Esophagus squamous epithelium (tissue), 5 donors: ENCODE measurements around the gene FDXR. TPM values are rescaled to one million over a fixed set of nuclear protein-coding genes. Genes with fewer than 3 reads are reported as not detected.

Source experiments
- DNase-seq: peaks from one replicate; lab custom pipeline; 2025; lab: John Stamatoyannopoulos, UW
- H3K27ac ChIP-seq, 4 donors: fragments of 200-600 bp; sonication (generic); one replicate each; pipeline ENCODE4 v1.5.1; 2016 to 2019; ENCODE audit warnings: mild to moderate bottlenecking in 1 of 4
- H3K27me3 ChIP-seq, 4 donors: fragments of 200-600 bp; sonication (generic); 1 replicate in 3 of 4; 2 replicates in 1 of 4; pipeline versions ENCODE4 v1.5.1 to v1.6.0; 2017 to 2021; ENCODE audit warnings: antibody characterized with exemption in 1 of 4
- H3K36me3 ChIP-seq, 3 donors: fragments of 200-600 bp; sonication (generic); one replicate each; pipeline ENCODE4 v1.5.1; 2016 to 2019
- H3K4me1 ChIP-seq, 3 donors: fragments of 200-600 bp; sonication (generic); one replicate each; pipeline ENCODE4 v1.5.1; 2017 to 2019
- H3K4me3 ChIP-seq, 4 donors: fragments of 200-600 bp; sonication (generic); 1 replicate in 3 of 4; 2 replicates in 1 of 4; pipeline ENCODE4 v1.5.1; 2016 to 2019; ENCODE audit warnings: mild to moderate bottlenecking in 2 of 4, moderate library complexity in 1 of 4
- H3K9me3 ChIP-seq, 3 donors: fragments of 200-600 bp; sonication (generic); one replicate each; pipeline ENCODE4 v1.5.1; 2016 to 2019
- POLR2A ChIP-seq, 4 donors: fragments of 450-650 bp; IDR thresholded peaks; one replicate each; pipeline ENCODE4 v1.6.1; 2017; ENCODE audit warnings: antibody characterized with exemption in 4 of 4, mild to moderate bottlenecking in 4 of 4, moderate library complexity in 3 of 4
- WGBS, 2 donors: methylation state at CpG; one replicate each; pipeline ENCODE4 v1.1.5; 2018; 5-methylcytosine and 5-hydroxymethylcytosine counted together
- intact Hi-C: fragments of 100-400 bp; cut with DNase I; formaldehyde crosslinking; loops from one replicate; pipeline ENCODE4 v1.15.0; 2022
- total RNA-seq, 4 donors: library from RNA; depleted of rRNA; stranded (reverse); fragments of >200 nt; gene quantifications; one replicate each; pipeline ENCODE4 v1.1.0, GENCODE V29; 2016
- TF ChIP-seq, protein P1 (sequence below), 6 experiments: fragments of 450-650 bp in 4 of 6; fragments of 200-600 bp in 2 of 6; sonication (generic) in 2 of 6; IDR thresholded peaks; one replicate each; pipeline ENCODE4 v1.5.1; 2016 to 2019; ENCODE audit warnings: antibody characterized with exemption in 6 of 6, mild to moderate bottlenecking in 4 of 6, moderate library complexity in 4 of 6
- donor health status: DM: yes; HTN: yes; CAD: no.

FDXR gene
- total RNA-seq, 4 donors from 2014 or later, result 24.4 to 46.4 (median 32.4) TPM

DNA sequence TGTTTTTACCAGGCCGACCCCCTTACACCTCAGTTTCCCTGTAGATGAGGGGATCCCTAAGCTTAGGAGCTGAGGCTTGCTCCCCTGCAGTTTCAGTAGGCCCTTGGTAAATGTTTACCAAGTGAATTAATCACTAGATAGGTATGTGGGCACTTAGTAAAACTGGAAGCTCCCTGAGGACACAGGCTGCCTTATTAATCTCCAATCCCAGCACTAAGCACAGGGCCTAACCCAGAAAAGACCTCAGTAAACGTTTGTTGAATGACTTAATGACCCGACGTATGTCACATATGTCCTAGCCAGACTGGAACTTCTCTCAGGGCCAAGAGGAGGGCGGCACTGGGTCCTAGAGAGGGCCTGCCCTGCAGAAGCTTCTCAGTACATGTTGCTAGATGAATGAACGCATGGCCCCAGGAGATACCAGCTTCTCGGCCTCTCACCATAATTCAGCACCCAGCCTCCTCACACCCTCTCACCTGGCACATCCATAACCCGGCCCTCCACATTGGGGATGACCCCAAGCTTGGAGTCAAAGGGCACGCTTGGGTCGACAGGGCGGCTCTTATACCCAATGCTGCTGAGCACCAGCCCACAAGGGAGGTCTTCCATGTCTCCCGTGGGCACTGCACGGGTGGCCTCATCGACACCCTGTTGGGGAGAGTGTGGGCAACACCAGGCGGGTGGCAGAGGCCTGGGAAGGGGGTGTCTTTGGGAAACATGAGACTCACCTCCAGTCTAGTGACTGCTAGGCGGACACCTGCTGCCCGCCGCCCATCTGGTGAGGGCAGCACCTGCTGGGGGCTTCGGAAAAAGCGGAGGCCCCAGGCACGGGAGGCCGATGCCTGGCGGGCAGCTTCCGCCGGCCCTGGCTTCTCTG is 9.1 kb downstream of the FDXR start:
- TF ChIP-seq, protein P1, sequence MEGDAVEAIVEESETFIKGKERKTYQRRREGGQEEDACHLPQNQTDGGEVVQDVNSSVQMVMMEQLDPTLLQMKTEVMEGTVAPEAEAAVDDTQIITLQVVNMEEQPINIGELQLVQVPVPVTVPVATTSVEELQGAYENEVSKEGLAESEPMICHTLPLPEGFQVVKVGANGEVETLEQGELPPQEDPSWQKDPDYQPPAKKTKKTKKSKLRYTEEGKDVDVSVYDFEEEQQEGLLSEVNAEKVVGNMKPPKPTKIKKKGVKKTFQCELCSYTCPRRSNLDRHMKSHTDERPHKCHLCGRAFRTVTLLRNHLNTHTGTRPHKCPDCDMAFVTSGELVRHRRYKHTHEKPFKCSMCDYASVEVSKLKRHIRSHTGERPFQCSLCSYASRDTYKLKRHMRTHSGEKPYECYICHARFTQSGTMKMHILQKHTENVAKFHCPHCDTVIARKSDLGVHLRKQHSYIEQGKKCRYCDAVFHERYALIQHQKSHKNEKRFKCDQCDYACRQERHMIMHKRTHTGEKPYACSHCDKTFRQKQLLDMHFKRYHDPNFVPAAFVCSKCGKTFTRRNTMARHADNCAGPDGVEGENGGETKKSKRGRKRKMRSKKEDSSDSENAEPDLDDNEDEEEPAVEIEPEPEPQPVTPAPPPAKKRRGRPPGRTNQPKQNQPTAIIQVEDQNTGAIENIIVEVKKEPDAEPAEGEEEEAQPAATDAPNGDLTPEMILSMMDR (IDR thresholded peaks at IDR 0.05), result no peak
- no peak for TF ChIP-seq POLR2A (IDR thresholded peaks at IDR 0.05)
- H3K36me3 ChIP-seq, result peaks cover 0 to 31% (median 0%) of the 10 kb centered on the region in 3 donors
- DNase-seq, result no peak
- H3K27ac ChIP-seq, result no peak overlapping the region
- no peak overlapping the region for H3K4me3 ChIP-seq
- H3K9me3 ChIP-seq, result no peaks in the 10 kb centered on the region
- WGBS, 2 donors, result 73 to 88% methylated on average over 7 to 13 of the region's 25 CpGs
- intact Hi-C loops, result loop anchor here (2.0 to 5.0 kb wide), 2 partner anchors 71 to 119 kb away; no protein-coding TSS in a partner anchor
- H3K27me3 ChIP-seq, result peaks cover 25 to 49% (median 28%) of the 10 kb centered on the region in 4 donors
- peaks cover 23 to 37% (median 27%) of the 10 kb centered on the region in 3 donors for H3K4me1 ChIP-seq

DNA sequence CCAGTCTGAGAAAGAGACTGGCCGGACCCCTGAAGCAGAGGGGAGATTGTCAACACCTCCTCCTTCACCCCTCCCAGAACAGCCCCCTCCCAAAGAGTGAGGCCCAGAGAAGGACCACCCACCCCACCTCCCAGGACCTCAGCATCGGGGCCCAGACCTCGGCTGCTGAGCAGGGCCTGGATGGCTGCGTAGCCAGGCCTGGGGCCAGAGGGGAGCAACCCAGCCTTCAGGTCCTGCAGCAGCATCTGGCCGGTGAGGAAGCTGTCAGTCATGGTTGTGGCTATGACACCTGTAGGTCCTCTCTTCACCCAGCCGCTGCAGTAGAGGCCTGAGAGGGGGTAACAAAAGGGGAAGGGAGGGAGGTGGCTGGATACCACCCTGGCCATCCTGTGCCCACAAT is 9.9 kb downstream of the FDXR start:
- no peak overlapping the region for H3K27ac ChIP-seq
- peaks cover 26 to 56% (median 30%) of the 10 kb centered on the region in 4 donors for H3K27me3 ChIP-seq
- DNase-seq, result no peak
- H3K36me3 ChIP-seq, result peaks cover 0 to 31% (median 0%) of the 10 kb centered on the region in 3 donors
- intact Hi-C loops, result loop anchor here (5.0 kb wide), 1 partner anchor 71 kb away; no protein-coding TSS in a partner anchor
- no peak overlapping the region for H3K4me3 ChIP-seq
- no peak for TF ChIP-seq POLR2A (IDR thresholded peaks at IDR 0.05)
- TF ChIP-seq, protein P1 (IDR thresholded peaks at IDR 0.05), result no peak
- WGBS, 2 donors, result 90% methylated on average over 2 of the region's 6 CpGs; no CpG with 5 or more reads in 1 of the 2 donors
- H3K9me3 ChIP-seq, result no peaks in the 10 kb centered on the region
- peaks cover 23 to 37% (median 27%) of the 10 kb centered on the region in 3 donors for H3K4me1 ChIP-seq

DNA sequence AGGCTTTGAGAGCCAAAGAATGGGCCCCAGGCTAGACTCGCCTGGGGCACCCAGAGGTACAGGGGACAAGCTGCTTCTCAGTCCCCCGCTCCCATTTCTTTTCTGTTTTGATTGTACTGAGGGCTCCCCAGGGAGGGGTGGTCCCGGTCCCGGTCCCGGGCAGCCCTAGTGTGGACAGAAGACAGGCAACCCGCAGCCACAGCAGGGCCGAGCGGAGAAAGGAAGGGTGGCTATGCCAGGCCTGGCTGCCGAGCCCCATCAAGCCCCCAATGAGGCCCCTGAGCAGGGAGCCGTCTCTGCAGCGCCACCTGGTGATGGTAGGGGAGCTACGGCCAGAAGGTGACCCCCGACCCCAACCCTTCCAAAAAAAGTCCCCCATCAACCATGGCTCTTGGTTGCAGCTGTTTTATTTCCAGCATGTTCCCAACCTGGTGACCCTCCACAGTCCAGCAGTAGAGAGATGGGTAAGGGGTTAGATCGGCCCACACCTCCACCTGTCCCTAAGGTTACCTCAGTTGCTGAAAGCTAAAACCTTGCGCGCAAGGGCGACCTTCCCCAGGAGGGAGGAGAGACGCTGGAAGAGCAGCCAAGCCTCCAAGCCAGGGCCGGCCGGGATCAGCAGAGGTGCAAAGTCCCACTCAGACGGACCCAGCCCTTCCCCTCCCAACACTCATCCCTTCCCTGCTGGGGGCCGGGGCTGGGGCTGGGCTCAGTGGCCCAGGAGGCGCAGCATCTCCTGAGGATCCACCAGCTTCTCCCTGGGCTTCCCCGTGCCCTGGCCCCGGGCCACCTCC is 10.5 kb downstream of the FDXR start:
- 45 to 52% methylated on average over 6 to 17 of the region's 25 CpGs for WGBS, 2 donors
- peaks cover 23 to 37% (median 27%) of the 10 kb centered on the region in 3 donors for H3K4me1 ChIP-seq
- no peaks in the 10 kb centered on the region for H3K9me3 ChIP-seq
- TF ChIP-seq, protein P1 (IDR thresholded peaks at IDR 0.05), result peak in 5 of 6 experiments; percentile 27 to 67 (median 60)
- TF ChIP-seq POLR2A (IDR thresholded peaks at IDR 0.05), result no peak
- H3K36me3 ChIP-seq, result peaks cover 0 to 31% (median 0%) of the 10 kb centered on the region in 3 donors
- no peak overlapping the region for H3K27ac ChIP-seq
- DNase-seq, result no peak
- peaks cover 26 to 62% (median 30%) of the 10 kb centered on the region in 4 donors for H3K27me3 ChIP-seq
- intact Hi-C loops, result loop anchor here (5.0 kb wide), 1 partner anchor 70 kb away; no protein-coding TSS in a partner anchor
- H3K4me3 ChIP-seq, result peak overlapping the region in 1 of 4 donors; percentile 60

DNA sequence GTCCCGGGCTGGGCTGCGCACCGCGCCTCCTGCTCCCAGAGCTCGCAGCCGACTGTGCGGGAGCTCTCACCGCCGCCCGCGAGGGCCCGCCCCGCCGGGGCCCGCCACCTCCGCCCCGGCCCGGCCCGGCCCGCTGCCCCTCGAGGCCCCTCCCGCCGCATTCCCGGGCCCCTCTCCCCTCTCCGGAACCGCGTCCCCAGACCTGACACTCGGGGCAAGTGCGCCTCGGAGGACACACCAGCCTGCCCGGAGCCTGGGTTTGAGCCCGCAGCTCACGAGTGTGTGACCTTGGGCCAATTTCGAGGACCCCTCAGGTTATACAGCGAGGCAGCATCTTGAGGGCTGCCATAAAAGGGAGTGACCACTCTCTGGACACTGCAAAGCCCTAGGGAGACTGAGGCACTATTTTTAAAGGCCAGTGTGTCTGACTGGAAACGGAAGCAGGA is 11.1 kb downstream of the FDXR start:
- no peak for TF ChIP-seq POLR2A (IDR thresholded peaks at IDR 0.05)
- TF ChIP-seq, protein P1 (IDR thresholded peaks at IDR 0.05), result no peak
- Histone ChIP-seq H3K27ac (no peak overlapping the region), H3K9me3 (no peaks in the 10 kb centered on the region), H3K27me3 (peaks cover 26 to 68% (median 30%) of the 10 kb centered on the region in 4 donors), H3K36me3 (peaks cover 0 to 31% (median 0%) of the 10 kb centered on the region in 3 donors), H3K4me1 (peaks cover 23 to 37% (median 27%) of the 10 kb centered on the region in 3 donors), H3K4me3 (peak overlapping the region in 2 of 4 donors; percentile 38 to 60)
- DNase-seq, result no peak
- WGBS, 2 donors, result 17 to 19% methylated on average over 1 to 6 of the region's 36 CpGs
- intact Hi-C loops, result loop anchor here (5.0 kb wide), 1 partner anchor 69 kb away; no protein-coding TSS in a partner anchor
